ENCODE measurements around the gene MS4A4E.

MS4A4E gene

GRCh38 chr11:60211206-60211605 is 31.7 kb downstream of the MS4A4E start:
- H2BK5ac ChIP-seq (ENCODE audit: low read length) = no peak overlapping the region

GRCh38 chr11:60209977-60210376 is 33.0 kb downstream of the MS4A4E start:
- Histone ChIP-seq H3K23ac (ENCODE audit: low read depth, low read length, poor library complexity) (no peak overlapping the region), H3K9me3 (replicated peaks in 1 of 2; ENCODE audit: control insufficient read depth in 2 of 2, insufficient read depth in 1 of 2, low read depth in 1 of 2, low read length in 2 of 2) (no peaks in the 10 kb centered on the region), H4K8ac (ENCODE audit: low read depth, low read length) (no peak overlapping the region), H3K4me2 (ENCODE audit: insufficient read depth, low read length, poor library complexity, severe bottlenecking) (no peak overlapping the region), H3K79me1 (ENCODE audit: low read depth, low read length) (no peaks in the 10 kb centered on the region), H2BK120ac (ENCODE audit: low read depth, low read length) (no peak overlapping the region), H3K14ac (ENCODE audit: low read length) (no peak overlapping the region), H4K91ac (ENCODE audit: low read depth, low read length, poor library complexity) (no peak overlapping the region), H3K4me3 (ENCODE audit: low read length in 2 of 2) (no peak overlapping the region), H2BK5ac (ENCODE audit: low read length) (no peak overlapping the region), H3K4me1 (ENCODE audit: control insufficient read depth in 2 of 2, insufficient read depth in 1 of 2, low read depth in 1 of 2, low read length in 2 of 2) (peaks cover 1 to 8% of the 10 kb centered on the region in 2 donors), H2AK5ac (ENCODE audit: low read depth, low read length) (no peak overlapping the region), H3K4ac (ENCODE audit: low read length) (no peak overlapping the region), H3K27ac (replicated peaks; ENCODE audit: low read length) (no peak overlapping the region), H2AFZ (ENCODE audit: low read length) (no peak overlapping the region), H3K18ac (ENCODE audit: low read length) (no peak overlapping the region), H3K9ac (ENCODE audit: low read depth, low read length, poor library complexity) (no peak overlapping the region), H3K36me3 (replicated peaks in 1 of 2; ENCODE audit: control insufficient read depth in 2 of 2, insufficient read depth in 2 of 2, low read length in 2 of 2) (no peaks in the 10 kb centered on the region), H3K27me3 (ENCODE audit: control insufficient read depth in 3 of 3, insufficient read depth in 3 of 3, low read depth in 1 of 3, low read length in 3 of 3) (no peaks in the 10 kb centered on the region), H2BK12ac (ENCODE audit: low read length) (no peak overlapping the region), H2BK15ac (ENCODE audit: low read length) (no peak overlapping the region)
- no CpG with 5 or more reads among the region's 3 CpGs for WGBS, 2 donors (ENCODE audit: extremely low coverage in 2 of 2, insufficient read length in 2 of 2, insufficient replicate concordance in 1 of 2)
- DNase-seq (ENCODE audit: low spot score) = no peak

More at GRCh38 chr11:60211206-60211605, 31.7 kb downstream of the MS4A4E start:
- no peaks in the 10 kb centered on the region for H3K79me1 ChIP-seq (ENCODE audit: low read depth, low read length)
- no peak overlapping the region for H3K4me3 ChIP-seq (ENCODE audit: low read length in 2 of 2)
- no CpG with 5 or more reads among the region's 4 CpGs for WGBS, 2 donors (ENCODE audit: extremely low coverage in 2 of 2, insufficient read length in 2 of 2, insufficient replicate concordance in 1 of 2)
- no peak overlapping the region for H3K23ac ChIP-seq (ENCODE audit: low read depth, low read length, poor library complexity)
- no peak overlapping the region for H3K9ac ChIP-seq (ENCODE audit: low read depth, low read length, poor library complexity)
- no peak overlapping the region for H2AK5ac ChIP-seq (ENCODE audit: low read depth, low read length)
- no peak overlapping the region for H3K4me2 ChIP-seq (ENCODE audit: insufficient read depth, low read length, poor library complexity, severe bottlenecking)
- no peak overlapping the region for H2AFZ ChIP-seq (ENCODE audit: low read length)
- H3K27ac ChIP-seq (replicated peaks; ENCODE audit: low read length) = no peak overlapping the region
- no peak overlapping the region for H2BK120ac ChIP-seq (ENCODE audit: low read depth, low read length)
- peaks cover 1 to 8% of the 10 kb centered on the region in 2 donors for H3K4me1 ChIP-seq (ENCODE audit: control insufficient read depth in 2 of 2, insufficient read depth in 1 of 2, low read depth in 1 of 2, low read length in 2 of 2)
- H3K36me3 ChIP-seq (replicated peaks in 1 of 2; ENCODE audit: control insufficient read depth in 2 of 2, insufficient read depth in 2 of 2, low read length in 2 of 2) = no peaks in the 10 kb centered on the region
- no peak overlapping the region for H3K14ac ChIP-seq (ENCODE audit: low read length)
- no peaks in the 10 kb centered on the region for H3K27me3 ChIP-seq (ENCODE audit: control insufficient read depth in 3 of 3, insufficient read depth in 3 of 3, low read depth in 1 of 3, low read length in 3 of 3)
- H2BK12ac ChIP-seq (ENCODE audit: low read length) = no peak overlapping the region
- no peak overlapping the region for H4K8ac ChIP-seq (ENCODE audit: low read depth, low read length)
- DNase-seq (ENCODE audit: low spot score) = no peak
- no peak overlapping the region for H4K91ac ChIP-seq (ENCODE audit: low read depth, low read length, poor library complexity)
- no peak overlapping the region for H3K18ac ChIP-seq (ENCODE audit: low read length)
- no peaks in the 10 kb centered on the region for H3K9me3 ChIP-seq (replicated peaks in 1 of 2; ENCODE audit: control insufficient read depth in 2 of 2, insufficient read depth in 1 of 2, low read depth in 1 of 2, low read length in 2 of 2)
- no peak overlapping the region for H3K4ac ChIP-seq (ENCODE audit: low read length)
- no peak overlapping the region for H2BK15ac ChIP-seq (ENCODE audit: low read length)

- Histone ChIP-seq H3K4ac (ENCODE audit: low read length) (no peak overlapping the region), H3K4me3 (ENCODE audit: low read length in 2 of 2) (no peak overlapping the region), H3K27me3 (ENCODE audit: control insufficient read depth in 3 of 3, insufficient read depth in 3 of 3, low read depth in 1 of 3, low read length in 3 of 3) (no peaks in the 10 kb centered on the region), H2AK5ac (ENCODE audit: low read depth, low read length) (no peak overlapping the region), H3K18ac (ENCODE audit: low read length) (no peak overlapping the region), H3K23ac (ENCODE audit: low read depth, low read length, poor library complexity) (no peak overlapping the region), H2BK15ac (ENCODE audit: low read length) (no peak overlapping the region), H3K27ac (replicated peaks; ENCODE audit: low read length) (no peak overlapping the region), H4K91ac (ENCODE audit: low read depth, low read length, poor library complexity) (no peak overlapping the region), H3K79me1 (ENCODE audit: low read depth, low read length) (no peaks in the 10 kb centered on the region), H2BK5ac (ENCODE audit: low read length) (no peak overlapping the region), H3K4me2 (ENCODE audit: insufficient read depth, low read length, poor library complexity, severe bottlenecking) (no peak overlapping the region), H2BK120ac (ENCODE audit: low read depth, low read length) (no peak overlapping the region), H2BK12ac (ENCODE audit: low read length) (no peak overlapping the region), H3K9ac (ENCODE audit: low read depth, low read length, poor library complexity) (no peak overlapping the region), H4K8ac (ENCODE audit: low read depth, low read length) (no peak overlapping the region), H3K4me1 (ENCODE audit: control insufficient read depth in 2 of 2, insufficient read depth in 1 of 2, low read depth in 1 of 2, low read length in 2 of 2) (peaks cover 1 to 8% of the 10 kb centered on the region in 2 donors), H3K36me3 (replicated peaks in 1 of 2; ENCODE audit: control insufficient read depth in 2 of 2, insufficient read depth in 2 of 2, low read length in 2 of 2) (no peaks in the 10 kb centered on the region), H3K9me3 (replicated peaks in 1 of 2; ENCODE audit: control insufficient read depth in 2 of 2, insufficient read depth in 1 of 2, low read depth in 1 of 2, low read length in 2 of 2) (no peaks in the 10 kb centered on the region), H2AFZ (ENCODE audit: low read length) (no peak overlapping the region), H3K14ac (ENCODE audit: low read length) (no peak overlapping the region)
- no peak for DNase-seq (ENCODE audit: low spot score)
- WGBS, 2 donors (ENCODE audit: extremely low coverage in 2 of 2, insufficient read length in 2 of 2, insufficient replicate concordance in 1 of 2) = no CpG with 5 or more reads among the region's 1 CpG
These were observed 34.0 kb downstream of the MS4A4E start for GRCh38 chr11:60208951-60209350.

- no peak overlapping the region for H2AFZ ChIP-seq (ENCODE audit: low read length)
- H3K27ac ChIP-seq (replicated peaks; ENCODE audit: low read length) = no peak overlapping the region
- no peak overlapping the region for H2BK120ac ChIP-seq (ENCODE audit: low read depth, low read length)
- no peak overlapping the region for H3K23ac ChIP-seq (ENCODE audit: low read depth, low read length, poor library complexity)
- no peaks in the 10 kb centered on the region for H3K36me3 ChIP-seq (replicated peaks in 1 of 2; ENCODE audit: control insufficient read depth in 2 of 2, insufficient read depth in 2 of 2, low read length in 2 of 2)
- no peak overlapping the region for H3K14ac ChIP-seq (ENCODE audit: low read length)
- no CpG with 5 or more reads among the region's 4 CpGs for WGBS, 2 donors (ENCODE audit: extremely low coverage in 2 of 2, insufficient read length in 2 of 2, insufficient replicate concordance in 1 of 2)
- H3K4ac ChIP-seq (ENCODE audit: low read length) = no peak overlapping the region
- H3K4me2 ChIP-seq (ENCODE audit: insufficient read depth, low read length, poor library complexity, severe bottlenecking) = no peak overlapping the region
- peaks cover 1 to 8% of the 10 kb centered on the region in 2 donors for H3K4me1 ChIP-seq (ENCODE audit: control insufficient read depth in 2 of 2, insufficient read depth in 1 of 2, low read depth in 1 of 2, low read length in 2 of 2)
- H3K4me3 ChIP-seq (ENCODE audit: low read length in 2 of 2) = no peak overlapping the region
- H3K18ac ChIP-seq (ENCODE audit: low read length) = no peak overlapping the region
- no peak overlapping the region for H4K8ac ChIP-seq (ENCODE audit: low read depth, low read length)
- H2AK5ac ChIP-seq (ENCODE audit: low read depth, low read length) = no peak overlapping the region
- DNase-seq (ENCODE audit: low spot score) = peak; percentile 63
- no peaks in the 10 kb centered on the region for H3K79me1 ChIP-seq (ENCODE audit: low read depth, low read length)
- no peaks in the 10 kb centered on the region for H3K9me3 ChIP-seq (replicated peaks in 1 of 2; ENCODE audit: control insufficient read depth in 2 of 2, insufficient read depth in 1 of 2, low read depth in 1 of 2, low read length in 2 of 2)
- H2BK5ac ChIP-seq (ENCODE audit: low read length) = no peak overlapping the region
- H4K91ac ChIP-seq (ENCODE audit: low read depth, low read length, poor library complexity) = no peak overlapping the region
- H3K27me3 ChIP-seq (ENCODE audit: control insufficient read depth in 3 of 3, insufficient read depth in 3 of 3, low read depth in 1 of 3, low read length in 3 of 3) = no peaks in the 10 kb centered on the region
- no peak overlapping the region for H2BK12ac ChIP-seq (ENCODE audit: low read length)
- no peak overlapping the region for H3K9ac ChIP-seq (ENCODE audit: low read depth, low read length, poor library complexity)
- no peak overlapping the region for H2BK15ac ChIP-seq (ENCODE audit: low read length)
These were observed 34.6 kb downstream of the MS4A4E start for GRCh38 chr11:60208146-60208895.
